ENCODE data around the gene IL6R.
"Not testable (repeated sequence)": the region's sequence is repeated elsewhere in the genome, so short reads cannot be mapped to it uniquely, and the experiment has no call there.

The IL6R gene

GRCh38 chr1:154483941-154484803 is 79.0 kb downstream of the IL6R start:
- DNase-seq (ENCODE audit: low read depth) = no peak

- DNase-seq (ENCODE audit: low read depth) = no peak
These were observed 80.0 kb downstream of the IL6R start for GRCh38 chr1:154485106-154485505.

GRCh38 chr1:154485910-154486496 is 80.9 kb downstream of the IL6R start:
- DNase-seq (ENCODE audit: low read depth) = no peak

- not testable (repeated sequence) for DNase-seq (ENCODE audit: low read depth)
These were observed 81.6 kb downstream of the IL6R start for GRCh38 chr1:154486756-154487155.

- no peak for DNase-seq (ENCODE audit: low read depth)
These were observed 83.8 kb downstream of the IL6R start for GRCh38 chr1:154488922-154489321.

- no peak for DNase-seq (ENCODE audit: low read depth)
These were observed 84.6 kb downstream of the IL6R start for GRCh38 chr1:154489695-154490274.

- DNase-seq (ENCODE audit: low read depth) = no peak
These were observed 85.2 kb downstream of the IL6R start for GRCh38 chr1:154490317-154490716.

- DNase-seq (ENCODE audit: low read depth) = no peak
These were observed 87.0 kb downstream of the IL6R start for GRCh38 chr1:154492115-154492514.

GRCh38 chr1:154493276-154493675 is 88.1 kb downstream of the IL6R start:
- no peak for DNase-seq (ENCODE audit: low read depth)

GRCh38 chr1:154495496-154496273 is 90.5 kb downstream of the IL6R start:
- DNase-seq (ENCODE audit: low read depth) = no peak

- no peak for DNase-seq (ENCODE audit: low read depth)
These were observed 91.2 kb downstream of the IL6R start for GRCh38 chr1:154496383-154496782.

GRCh38 chr1:154497026-154497806 is 92.1 kb downstream of the IL6R start:
- DNase-seq (ENCODE audit: low read depth) = no peak

GRCh38 chr1:154499446-154499845 is 94.3 kb downstream of the IL6R start:
- DNase-seq (ENCODE audit: low read depth) = no peak

- no peak for DNase-seq (ENCODE audit: low read depth)
These were observed 95.4 kb downstream of the IL6R start for GRCh38 chr1:154500533-154500932.

GRCh38 chr1:154501423-154502065 is 96.4 kb downstream of the IL6R start:
- no peak for DNase-seq (ENCODE audit: low read depth)

- no peak for DNase-seq (ENCODE audit: low read depth)
These were observed 97.1 kb downstream of the IL6R start, which contains the start of the genes SHE and TDRD10 for GRCh38 chr1:154502066-154502743. TSS of gene SHE (minus strand) at chr1:154502412. CDS start at chr1:154502026, 386 bp downstream. TSS of gene TDRD10 (plus strand) at chr1:154502219. CDS start at chr1:154506904, 4,685 bp downstream.

- no peak for DNase-seq (ENCODE audit: low read depth)
These were observed 97.6 kb downstream of the IL6R start for GRCh38 chr1:154502744-154503115.

- no peak for DNase-seq (ENCODE audit: low read depth)
These were observed 98.8 kb downstream of the IL6R start for GRCh38 chr1:154503898-154504297.

GRCh38 chr1:154512760-154513159 is 107.6 kb downstream of the IL6R start:
- no peak for DNase-seq (ENCODE audit: low read depth)

- DNase-seq (ENCODE audit: low read depth) = no peak
These were observed 109.0 kb downstream of the IL6R start for GRCh38 chr1:154514066-154514553.

Data from stimulated activated CD8-positive, alpha-beta memory T cell treated with anti-CD3 and anti-CD28 coated beads, Interleukin-12 subunit alpha, Interleukin-12 subunit beta, amount 100 ng/mL, for 4 hours (primary cell).